ENCODE measurements around the gene TTC32.
"Not testable (repeated sequence)": the region's sequence is repeated elsewhere in the genome, so short reads cannot be mapped to it uniquely, and the experiment has no call there.

Gene TTC32

DNA sequence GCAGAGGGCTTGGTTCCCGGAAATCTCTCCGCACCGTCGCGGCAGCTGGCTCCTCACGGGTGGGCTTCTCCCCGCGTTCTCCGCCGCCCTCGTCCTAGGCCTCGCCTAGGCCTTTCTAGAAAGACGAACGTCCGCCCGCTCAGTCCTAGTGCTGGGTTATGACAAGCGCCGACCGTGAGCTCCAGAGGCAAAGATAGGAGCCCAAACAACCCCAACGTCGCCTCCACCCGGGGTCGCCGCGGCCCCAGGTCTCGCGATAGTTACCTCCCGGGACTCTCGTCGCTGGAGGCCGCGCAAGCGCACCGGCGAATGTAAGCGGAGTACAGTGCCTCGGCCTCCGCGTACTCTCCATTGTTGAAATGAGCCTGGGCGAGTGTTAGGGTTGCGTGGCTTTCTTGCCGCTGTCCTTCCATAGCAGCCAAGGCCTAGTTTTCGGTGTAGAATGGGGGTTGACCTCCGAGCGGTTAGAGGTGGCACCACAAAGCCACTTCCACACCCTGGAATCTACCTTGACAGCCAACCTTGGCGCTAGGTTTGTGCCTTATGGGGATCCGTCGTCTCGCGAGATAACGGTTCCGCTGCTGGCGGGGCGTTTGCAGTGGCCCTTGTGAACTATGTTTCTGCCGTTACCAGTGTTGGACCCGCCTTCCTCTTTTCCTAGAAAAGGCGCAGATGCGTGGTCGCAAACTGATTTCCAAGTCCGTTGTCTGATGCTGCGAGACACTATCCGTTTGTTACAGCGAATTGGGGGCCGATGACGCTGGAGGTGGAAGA lies at the start of gene TTC32:
TTC32 (minus strand) TSS at position 542 of the 774 bp plus-strand sequence; CDS start at position 413, 129 bp downstream.
- Histone ChIP-seq H3K4me1 (ENCODE audit: insufficient read depth, low read length) (peaks cover 41% of the 10 kb centered on the region), H2AFZ (ENCODE audit: low read depth, low read length) (peak within 1 kb of the TSS; percentile 19), H3K4me3 (ENCODE audit: low read length) (peak within 1 kb of the TSS; percentile 62), H3K36me3 (ENCODE audit: insufficient read depth, low read length) (no peaks in the 10 kb centered on the region), H3K9me3 (ENCODE audit: low read length) (no peaks in the 10 kb centered on the region), H3K27me3 (ENCODE audit: insufficient read depth, low read length) (no peaks in the 10 kb centered on the region)

- H3K4me3 ChIP-seq (ENCODE audit: low read length), result no peak overlapping the region
- H3K27me3 ChIP-seq (ENCODE audit: insufficient read depth, low read length), result no peaks in the 10 kb centered on the region
- no peak overlapping the region for H2AFZ ChIP-seq (ENCODE audit: low read depth, low read length)
- H3K36me3 ChIP-seq (ENCODE audit: insufficient read depth, low read length), result peaks cover 47% of the 10 kb centered on the region
- peaks cover 10% of the 10 kb centered on the region for H3K4me1 ChIP-seq (ENCODE audit: insufficient read depth, low read length)
- H3K9me3 ChIP-seq (ENCODE audit: low read length), result no peaks in the 10 kb centered on the region
These were observed 47.3 kb upstream of the TTC32 start for GRCh38 chr2:19949071-19949470.

DNA sequence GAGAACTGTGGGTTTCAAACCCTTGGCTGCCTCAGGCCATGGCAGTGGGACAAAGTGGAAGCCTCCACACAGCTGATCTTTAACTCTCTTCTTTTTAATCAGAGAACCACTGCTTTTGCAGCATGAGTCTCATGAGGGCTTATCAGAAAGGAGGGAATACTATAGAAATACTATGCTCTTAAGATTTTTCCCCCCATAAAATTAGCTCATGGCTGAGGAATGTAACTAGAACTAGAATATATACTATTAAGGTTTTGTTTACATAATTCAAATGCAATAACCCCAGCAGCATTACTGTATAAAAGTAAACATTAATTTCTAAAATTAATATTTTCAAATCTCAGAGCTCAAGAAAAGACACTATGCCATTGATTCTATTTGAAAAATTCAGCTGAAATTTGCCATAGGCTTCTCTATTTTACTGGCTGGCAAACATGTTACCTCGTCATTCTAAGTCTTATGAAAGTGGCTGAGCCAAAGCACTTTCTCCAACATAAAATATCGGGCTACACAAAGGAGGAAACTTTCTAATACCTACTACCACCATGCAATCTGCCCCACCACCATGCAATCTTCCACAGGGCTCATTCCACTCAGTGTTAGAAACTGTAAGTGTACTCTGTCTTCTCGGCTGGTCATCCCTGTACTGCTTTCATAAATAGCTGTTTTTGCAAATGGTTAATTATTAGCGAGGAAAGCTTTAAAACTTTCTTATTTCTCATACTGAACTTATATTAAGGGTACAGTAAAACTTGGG lies 45.6 kb upstream of the TTC32 start:
- H2AFZ ChIP-seq (ENCODE audit: low read depth, low read length), result no peak overlapping the region
- no peaks in the 10 kb centered on the region for H3K9me3 ChIP-seq (ENCODE audit: low read length)
- H3K4me3 ChIP-seq (ENCODE audit: low read length), result no peak overlapping the region
- no peaks in the 10 kb centered on the region for H3K27me3 ChIP-seq (ENCODE audit: insufficient read depth, low read length)
- H3K4me1 ChIP-seq (ENCODE audit: insufficient read depth, low read length), result peaks cover 22% of the 10 kb centered on the region
- peaks cover 35% of the 10 kb centered on the region for H3K36me3 ChIP-seq (ENCODE audit: insufficient read depth, low read length)

GRCh38 chr2:19944205-19944845 lies 42.5 kb upstream of the TTC32 start:
- H3K4me1 ChIP-seq (ENCODE audit: insufficient read depth, low read length), result peaks cover 22% of the 10 kb centered on the region
- H2AFZ ChIP-seq (ENCODE audit: low read depth, low read length), result peak overlapping the region; percentile 44
- H3K36me3 ChIP-seq (ENCODE audit: insufficient read depth, low read length), result peaks cover 30% of the 10 kb centered on the region
- H3K4me3 ChIP-seq (ENCODE audit: low read length), result no peak overlapping the region
- H3K9me3 ChIP-seq (ENCODE audit: low read length), result peaks cover 2% of the 10 kb centered on the region
- H3K27me3 ChIP-seq (ENCODE audit: insufficient read depth, low read length), result no peaks in the 10 kb centered on the region

DNA sequence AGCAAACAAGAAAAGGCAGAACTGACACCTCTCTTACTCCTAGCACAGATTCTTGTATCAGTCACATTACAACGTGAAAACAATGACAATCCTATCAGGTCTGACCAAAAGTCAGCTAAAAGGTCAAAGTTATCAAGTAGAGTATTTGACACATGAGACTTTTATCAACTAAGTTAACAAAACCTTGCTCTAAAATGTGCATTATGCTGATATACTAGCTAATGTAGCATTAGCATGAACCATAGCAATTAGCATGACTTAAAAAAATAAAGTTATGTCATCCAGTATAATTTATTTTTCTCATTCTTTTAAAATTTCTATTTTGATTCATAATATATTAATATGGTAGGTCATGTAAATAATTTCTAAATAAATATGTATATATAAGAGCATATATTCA lies 41.4 kb upstream of the TTC32 start:
- Histone ChIP-seq H3K4me3 (ENCODE audit: low read length) (no peak overlapping the region), H3K4me1 (ENCODE audit: insufficient read depth, low read length) (peaks cover 22% of the 10 kb centered on the region), H2AFZ (ENCODE audit: low read depth, low read length) (no peak overlapping the region), H3K9me3 (ENCODE audit: low read length) (peaks cover 2% of the 10 kb centered on the region), H3K36me3 (ENCODE audit: insufficient read depth, low read length) (peaks cover 32% of the 10 kb centered on the region), H3K27me3 (ENCODE audit: insufficient read depth, low read length) (no peaks in the 10 kb centered on the region)

GRCh38 chr2:19942199-19942598 lies 40.4 kb upstream of the TTC32 start:
- Histone ChIP-seq H3K9me3 (ENCODE audit: low read length) (peaks cover 2% of the 10 kb centered on the region), H3K36me3 (ENCODE audit: insufficient read depth, low read length) (peaks cover 38% of the 10 kb centered on the region), H3K4me1 (ENCODE audit: insufficient read depth, low read length) (peaks cover 22% of the 10 kb centered on the region), H2AFZ (ENCODE audit: low read depth, low read length) (no peak overlapping the region), H3K4me3 (ENCODE audit: low read length) (no peak overlapping the region), H3K27me3 (ENCODE audit: insufficient read depth, low read length) (no peaks in the 10 kb centered on the region)

GRCh38 chr2:19937004-19937403 lies 35.2 kb upstream of the TTC32 start:
- Histone ChIP-seq H3K27me3 (ENCODE audit: insufficient read depth, low read length) (no peaks in the 10 kb centered on the region), H3K4me3 (ENCODE audit: low read length) (no peak overlapping the region), H3K36me3 (ENCODE audit: insufficient read depth, low read length) (peaks cover 62% of the 10 kb centered on the region)

DNA sequence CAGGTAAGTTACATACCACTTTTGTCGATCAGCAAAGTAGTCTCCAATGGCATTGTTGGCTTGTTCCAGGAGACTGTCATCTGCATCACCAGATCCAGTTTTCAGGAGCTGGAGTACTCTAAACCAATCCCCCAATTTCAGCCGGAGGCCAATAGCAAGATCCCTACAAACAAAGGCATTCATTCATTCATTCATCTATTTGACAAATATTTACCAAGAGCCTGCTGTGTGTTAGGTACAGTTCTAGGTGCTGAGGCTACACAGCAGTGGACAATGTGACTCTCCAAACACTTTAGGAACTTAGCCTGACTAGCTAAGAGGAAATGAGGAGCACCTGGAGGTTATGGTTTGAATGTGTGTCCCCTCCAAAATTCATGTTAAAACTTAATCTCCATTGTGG lies 34.4 kb upstream of the TTC32 start:
- no peaks in the 10 kb centered on the region for H3K27me3 ChIP-seq (ENCODE audit: insufficient read depth, low read length)
- H3K36me3 ChIP-seq (ENCODE audit: insufficient read depth, low read length), result peaks cover 61% of the 10 kb centered on the region
- H2AFZ ChIP-seq (ENCODE audit: low read depth, low read length), result no peak overlapping the region
- peaks cover 2% of the 10 kb centered on the region for H3K9me3 ChIP-seq (ENCODE audit: low read length)
- no peaks in the 10 kb centered on the region for H3K4me1 ChIP-seq (ENCODE audit: insufficient read depth, low read length)
- no peak overlapping the region for H3K4me3 ChIP-seq (ENCODE audit: low read length)

More at GRCh38 chr2:19937004-19937403, 35.2 kb upstream of the TTC32 start:
- Histone ChIP-seq H3K9me3 (ENCODE audit: low read length) (peaks cover 2% of the 10 kb centered on the region), H2AFZ (ENCODE audit: low read depth, low read length) (no peak overlapping the region), H3K4me1 (ENCODE audit: insufficient read depth, low read length) (no peaks in the 10 kb centered on the region)

DNA sequence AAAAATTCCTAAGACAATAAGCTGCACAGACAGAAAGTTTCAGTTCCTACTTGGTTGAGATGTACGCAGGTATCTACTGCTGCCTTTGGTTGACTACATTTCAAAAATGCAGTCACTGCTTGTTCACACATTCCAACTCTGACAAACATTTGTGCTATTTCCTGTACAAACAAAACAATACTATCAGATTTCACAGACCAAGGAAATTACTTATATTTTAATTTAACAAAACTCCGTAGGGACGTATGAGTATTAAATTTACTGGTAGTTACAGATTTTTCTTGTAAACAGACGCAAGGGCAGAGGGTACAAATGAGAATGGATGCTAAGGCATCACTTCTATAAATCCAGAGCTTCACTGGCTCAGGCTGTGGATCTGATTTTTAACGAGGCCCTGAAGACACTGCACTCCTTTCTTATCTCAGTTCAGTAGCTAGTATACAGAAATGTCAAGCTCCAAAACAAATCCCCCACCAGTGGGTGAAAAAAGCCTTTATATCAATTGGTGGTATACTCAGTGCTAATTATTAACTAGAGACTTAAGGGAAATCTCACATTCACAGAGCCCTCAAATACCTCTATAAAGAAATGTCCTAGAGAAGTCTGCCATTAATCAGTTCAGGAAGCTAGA lies 31.7 kb upstream of the TTC32 start:
- Histone ChIP-seq H2AFZ (ENCODE audit: low read depth, low read length) (no peak overlapping the region), H3K36me3 (ENCODE audit: insufficient read depth, low read length) (peaks cover 65% of the 10 kb centered on the region), H3K4me3 (ENCODE audit: low read length) (no peak overlapping the region), H3K9me3 (ENCODE audit: low read length) (peaks cover 7% of the 10 kb centered on the region), H3K27me3 (ENCODE audit: insufficient read depth, low read length) (no peaks in the 10 kb centered on the region), H3K4me1 (ENCODE audit: insufficient read depth, low read length) (no peaks in the 10 kb centered on the region)

DNA sequence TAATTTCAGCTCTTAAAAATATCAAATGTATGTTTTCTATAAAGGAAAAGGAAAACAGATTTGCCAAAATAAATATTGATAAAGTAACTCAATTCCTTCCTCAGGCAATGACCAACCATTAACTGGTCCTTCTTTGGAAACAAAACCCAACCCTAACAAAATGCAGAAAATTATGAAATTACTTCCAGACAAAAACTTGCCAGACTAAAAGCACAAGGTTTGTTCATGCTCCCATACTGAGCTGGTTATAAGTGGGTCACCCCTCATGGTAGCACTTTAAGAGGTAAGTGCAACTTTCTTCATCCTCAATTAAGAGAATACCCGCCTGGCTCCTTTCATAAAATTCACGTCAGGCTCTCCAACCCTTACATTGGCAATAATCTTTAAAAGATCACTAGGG lies 31.1 kb upstream of the TTC32 start:
- H2AFZ ChIP-seq (ENCODE audit: low read depth, low read length), result no peak overlapping the region
- no peaks in the 10 kb centered on the region for H3K4me1 ChIP-seq (ENCODE audit: insufficient read depth, low read length)
- H3K9me3 ChIP-seq (ENCODE audit: low read length), result peaks cover 7% of the 10 kb centered on the region
- H3K27me3 ChIP-seq (ENCODE audit: insufficient read depth, low read length), result no peaks in the 10 kb centered on the region
- H3K4me3 ChIP-seq (ENCODE audit: low read length), result no peak overlapping the region
- peaks cover 65% of the 10 kb centered on the region for H3K36me3 ChIP-seq (ENCODE audit: insufficient read depth, low read length)

DNA sequence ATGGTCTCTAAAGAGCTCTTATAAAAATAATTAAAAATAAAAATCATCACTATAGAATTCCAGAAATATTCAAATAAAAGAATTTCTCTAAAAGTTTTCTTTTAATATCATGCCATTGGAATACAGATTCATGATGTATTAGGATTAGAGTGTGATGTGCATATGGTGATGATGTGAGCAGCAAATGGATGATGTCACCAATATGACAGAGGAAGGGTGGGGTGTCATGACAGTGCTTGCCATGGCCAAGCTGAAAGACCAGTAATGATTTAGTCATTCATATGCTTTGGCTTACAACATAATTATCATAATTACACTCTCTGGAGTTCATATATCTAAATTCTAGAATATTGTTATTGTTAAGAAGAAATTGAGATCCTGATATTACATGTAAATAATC lies 27.4 kb upstream of the TTC32 start:
- peaks cover 7% of the 10 kb centered on the region for H3K9me3 ChIP-seq (ENCODE audit: low read length)
- H3K4me1 ChIP-seq (ENCODE audit: insufficient read depth, low read length), result no peaks in the 10 kb centered on the region
- H3K4me3 ChIP-seq (ENCODE audit: low read length), result no peak overlapping the region
- peaks cover 47% of the 10 kb centered on the region for H3K36me3 ChIP-seq (ENCODE audit: insufficient read depth, low read length)
- H2AFZ ChIP-seq (ENCODE audit: low read depth, low read length), result no peak overlapping the region
- H3K27me3 ChIP-seq (ENCODE audit: insufficient read depth, low read length), result no peaks in the 10 kb centered on the region

- not testable (repeated sequence) for H2AFZ ChIP-seq (ENCODE audit: low read depth, low read length); H3K4me1 ChIP-seq (ENCODE audit: insufficient read depth, low read length); H3K9me3 ChIP-seq (ENCODE audit: low read length); H3K27me3 ChIP-seq (ENCODE audit: insufficient read depth, low read length); H3K4me3 ChIP-seq (ENCODE audit: low read length)
- peaks cover 46% of the 10 kb centered on the region for H3K36me3 ChIP-seq (ENCODE audit: insufficient read depth, low read length)
These were observed 26.0 kb upstream of the TTC32 start for GRCh38 chr2:19927816-19928215.

DNA sequence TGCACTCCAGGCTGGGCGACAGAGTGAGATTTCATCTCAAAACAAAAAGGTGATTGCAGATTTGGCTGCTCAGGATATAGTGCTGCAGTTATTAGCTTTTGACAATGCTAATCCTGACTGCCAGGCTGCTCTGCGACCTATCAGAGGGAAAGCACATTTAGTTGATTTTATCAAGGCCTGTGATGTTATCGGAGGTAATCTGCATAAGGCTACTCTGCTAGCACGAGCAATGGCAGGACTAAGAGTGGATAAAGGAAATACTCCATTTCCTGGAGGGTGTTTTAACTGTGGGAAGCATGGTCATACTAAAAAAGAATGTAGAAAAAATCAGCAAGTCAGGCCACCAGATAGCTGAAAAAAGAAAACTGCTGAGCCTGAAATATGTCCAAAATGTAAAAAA lies 22.7 kb upstream of the TTC32 start:
- H3K36me3 ChIP-seq (ENCODE audit: insufficient read depth, low read length), result peaks cover 28% of the 10 kb centered on the region
- H3K4me1 ChIP-seq (ENCODE audit: insufficient read depth, low read length); H3K4me3 ChIP-seq (ENCODE audit: low read length); H2AFZ ChIP-seq (ENCODE audit: low read depth, low read length); H3K27me3 ChIP-seq (ENCODE audit: insufficient read depth, low read length); H3K9me3 ChIP-seq (ENCODE audit: low read length): not testable (repeated sequence)

Data from neuron (in vitro differentiated cells).